ENCODE results near the gene ATXN7.

The ATXN7 gene

GRCh38 chr3:63905731-63906620 is 42.3 kb downstream of the ATXN7 start:
- DNase-seq (ENCODE audit: low read depth) = no peak

- no peak for DNase-seq (ENCODE audit: low read depth)
Observed at GRCh38 chr3:63908081-63908736, 44.5 kb downstream of the ATXN7 start.

GRCh38 chr3:63908776-63909175 is 45.1 kb downstream of the ATXN7 start:
- DNase-seq (ENCODE audit: low read depth) = no peak

GRCh38 chr3:63909431-63909830 is 45.8 kb downstream of the ATXN7 start:
- DNase-seq (ENCODE audit: low read depth) = no peak

GRCh38 chr3:63910001-63910400 is 46.3 kb downstream of the ATXN7 start:
- DNase-seq (ENCODE audit: low read depth) = no peak

GRCh38 chr3:63910891-63911290 is 47.2 kb downstream of the ATXN7 start:
- no peak for DNase-seq (ENCODE audit: low read depth)

- DNase-seq (ENCODE audit: low read depth) = no peak
Observed at GRCh38 chr3:63911509-63911872, 47.8 kb downstream of the ATXN7 start.

GRCh38 chr3:63911873-63912767 is 48.5 kb downstream of the ATXN7 start, which contains the start of gene SCAANT1:
Gene SCAANT1 (minus strand): TSS chr3:63912383.
- DNase-seq (ENCODE audit: low read depth) = peak; percentile 85

GRCh38 chr3:63912768-63913588 is 49.3 kb downstream of the ATXN7 start:
- no peak for DNase-seq (ENCODE audit: low read depth)

GRCh38 chr3:63914312-63914711 is 50.6 kb downstream of the ATXN7 start:
- DNase-seq (ENCODE audit: low read depth) = no peak

- DNase-seq (ENCODE audit: low read depth) = no peak
Observed at GRCh38 chr3:63918321-63918720, 54.7 kb downstream of the ATXN7 start.

GRCh38 chr3:63920001-63920400 is 56.3 kb downstream of the ATXN7 start:
- no peak for DNase-seq (ENCODE audit: low read depth)

- no peak for DNase-seq (ENCODE audit: low read depth)
Observed at GRCh38 chr3:63921741-63922482, 58.2 kb downstream of the ATXN7 start.

GRCh38 chr3:63922491-63923199 is 59.0 kb downstream of the ATXN7 start:
- no peak for DNase-seq (ENCODE audit: low read depth)

GRCh38 chr3:63926309-63926708 is 62.6 kb downstream of the ATXN7 start:
- no peak for DNase-seq (ENCODE audit: low read depth)

GRCh38 chr3:63927422-63928280 is 64.0 kb downstream of the ATXN7 start:
- DNase-seq (ENCODE audit: low read depth) = no peak

- no peak for DNase-seq (ENCODE audit: low read depth)
Observed at GRCh38 chr3:63931290-63931689, 67.6 kb downstream of the ATXN7 start.

GRCh38 chr3:63932509-63933212 is 69.0 kb downstream of the ATXN7 start:
- DNase-seq (ENCODE audit: low read depth) = no peak

GRCh38 chr3:63933459-63933858 is 69.8 kb downstream of the ATXN7 start:
- DNase-seq (ENCODE audit: low read depth) = no peak
